Measurements from ENCODE around the gene CDNF.
A peak's percentile ranks its signal among the peaks of the same experiment; 100 is the strongest.
"Not testable (repeated sequence)": the region's sequence is repeated elsewhere in the genome, so short reads cannot be mapped to it uniquely, and the experiment has no call there.

The CDNF gene

DNA sequence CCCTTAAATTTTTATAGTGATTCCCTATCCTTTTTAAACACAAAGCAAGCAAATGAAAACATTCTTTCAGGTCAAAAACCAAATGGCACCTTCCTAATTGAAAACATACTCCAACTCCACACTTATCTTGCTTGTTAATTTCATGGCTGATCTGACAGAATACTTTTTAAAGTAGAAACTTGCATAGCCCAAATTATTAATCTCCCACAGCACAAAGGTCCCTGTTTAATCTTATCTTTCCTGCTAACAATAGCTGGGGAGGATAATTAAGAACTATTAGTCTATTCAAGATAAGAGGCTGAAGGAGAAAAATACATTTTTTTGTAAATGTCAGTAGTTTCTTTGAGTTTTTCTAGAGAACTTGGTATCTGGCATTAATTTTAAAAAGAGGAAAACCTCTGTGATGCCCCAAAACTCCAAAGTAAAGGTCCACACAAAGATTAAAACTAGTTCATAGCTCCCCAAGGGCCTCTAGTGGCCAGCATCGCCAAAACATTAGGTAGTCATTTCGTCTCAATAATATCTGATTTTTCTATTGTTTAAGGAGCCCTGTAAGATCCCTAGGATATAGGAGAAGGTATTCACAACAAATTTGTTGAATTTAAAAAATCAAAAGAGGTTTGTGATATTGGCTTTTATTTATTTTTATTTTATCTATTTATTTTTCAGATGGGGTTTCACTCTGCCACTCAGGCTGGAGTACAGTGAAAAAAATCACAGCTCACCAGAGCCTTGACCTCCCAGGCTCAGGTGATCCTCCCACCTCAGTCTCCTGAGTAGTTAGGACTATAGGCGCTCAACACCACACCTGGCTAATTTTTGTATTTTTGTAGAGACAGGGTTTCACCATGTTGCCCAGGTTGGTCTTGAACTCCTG, 14.7 kb downstream of the CDNF start:
- Histone ChIP-seq H3K27me3 (replicated peaks; ENCODE audit: control insufficient read depth, insufficient read depth, low read length) (no peaks in the 10 kb centered on the region; the same call in 1 of the 2 replicates), H3K36me3 (ENCODE audit: control insufficient read depth, insufficient read depth, low read length) (no peaks in the 10 kb centered on the region), H3K4me3 (replicated peaks; ENCODE audit: low read depth, low read length) (no peak overlapping the region)
- no peak for DNase-seq (ENCODE audit: extremely low read depth, insufficient read length)
- TF ChIP-seq, protein P1, sequence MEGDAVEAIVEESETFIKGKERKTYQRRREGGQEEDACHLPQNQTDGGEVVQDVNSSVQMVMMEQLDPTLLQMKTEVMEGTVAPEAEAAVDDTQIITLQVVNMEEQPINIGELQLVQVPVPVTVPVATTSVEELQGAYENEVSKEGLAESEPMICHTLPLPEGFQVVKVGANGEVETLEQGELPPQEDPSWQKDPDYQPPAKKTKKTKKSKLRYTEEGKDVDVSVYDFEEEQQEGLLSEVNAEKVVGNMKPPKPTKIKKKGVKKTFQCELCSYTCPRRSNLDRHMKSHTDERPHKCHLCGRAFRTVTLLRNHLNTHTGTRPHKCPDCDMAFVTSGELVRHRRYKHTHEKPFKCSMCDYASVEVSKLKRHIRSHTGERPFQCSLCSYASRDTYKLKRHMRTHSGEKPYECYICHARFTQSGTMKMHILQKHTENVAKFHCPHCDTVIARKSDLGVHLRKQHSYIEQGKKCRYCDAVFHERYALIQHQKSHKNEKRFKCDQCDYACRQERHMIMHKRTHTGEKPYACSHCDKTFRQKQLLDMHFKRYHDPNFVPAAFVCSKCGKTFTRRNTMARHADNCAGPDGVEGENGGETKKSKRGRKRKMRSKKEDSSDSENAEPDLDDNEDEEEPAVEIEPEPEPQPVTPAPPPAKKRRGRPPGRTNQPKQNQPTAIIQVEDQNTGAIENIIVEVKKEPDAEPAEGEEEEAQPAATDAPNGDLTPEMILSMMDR (IDR thresholded peaks at IDR 0.05; ENCODE audit: insufficient read depth, low read length, poor library complexity, severe bottlenecking), result peak; percentile 76

DNA sequence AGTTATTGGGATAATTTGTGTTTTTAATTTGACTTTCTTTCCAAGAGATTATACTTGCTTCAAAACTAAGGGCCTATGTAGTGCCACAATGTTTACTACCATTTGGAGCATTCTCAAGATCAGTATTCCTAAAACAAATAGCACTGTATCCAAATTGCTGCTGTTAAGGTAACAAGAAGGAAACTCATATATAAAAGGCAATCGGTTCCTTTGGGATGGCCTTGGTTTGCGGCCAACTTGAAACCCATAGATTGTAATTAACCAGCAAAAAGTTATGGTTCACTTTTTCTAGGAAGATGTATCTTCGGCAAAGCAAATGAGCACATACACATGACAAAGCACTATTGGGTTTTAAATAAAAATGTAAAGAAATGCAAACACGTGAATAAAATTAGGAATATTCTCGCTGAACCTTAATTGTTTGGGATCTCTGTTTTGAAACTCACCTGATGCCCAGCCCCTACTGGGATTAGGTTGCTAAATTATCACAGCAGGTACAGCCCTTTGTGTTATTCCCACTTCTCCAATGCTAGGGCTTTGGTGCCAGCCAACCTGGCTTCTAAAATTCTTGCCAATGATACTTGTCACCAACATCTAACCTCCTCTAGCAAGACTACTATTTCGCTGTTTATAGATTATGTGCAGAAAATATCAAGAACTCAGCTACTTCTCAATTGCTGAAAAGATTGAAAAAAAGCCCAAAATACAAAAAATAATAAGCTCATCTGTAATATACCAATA, 16.0 kb downstream of the CDNF start:
- TF ChIP-seq, protein P1 (IDR thresholded peaks at IDR 0.05; ENCODE audit: insufficient read depth, low read length, poor library complexity, severe bottlenecking), result no peak
- H3K4me3 ChIP-seq (replicated peaks; ENCODE audit: low read depth, low read length), result no peak overlapping the region
- no peaks in the 10 kb centered on the region; the same call in 1 of the 2 replicates for H3K27me3 ChIP-seq (replicated peaks; ENCODE audit: control insufficient read depth, insufficient read depth, low read length)
- DNase-seq (ENCODE audit: extremely low read depth, insufficient read length), result no peak
- H3K36me3 ChIP-seq (ENCODE audit: control insufficient read depth, insufficient read depth, low read length), result no peaks in the 10 kb centered on the region

DNA sequence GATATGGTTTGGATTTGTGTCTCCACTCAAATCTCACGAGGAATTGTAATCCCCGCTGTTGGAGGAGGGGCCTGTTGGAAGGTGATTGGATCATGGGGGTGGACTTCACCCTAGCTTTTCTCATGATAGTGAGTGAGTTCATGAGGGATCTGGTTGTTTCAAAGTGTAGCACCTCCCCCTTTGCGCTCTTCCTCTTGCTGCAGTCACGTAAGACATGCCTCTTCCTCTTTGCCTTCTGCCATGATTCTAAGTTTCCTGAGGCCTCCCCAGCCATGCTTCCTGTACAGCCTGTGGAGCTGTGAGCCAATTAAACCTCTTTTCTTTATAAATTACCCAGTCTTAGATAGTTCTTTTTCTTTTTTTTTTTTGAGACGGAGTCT, 17.1 kb downstream of the CDNF start:
- Histone ChIP-seq H3K36me3 (ENCODE audit: control insufficient read depth, insufficient read depth, low read length) (no peaks in the 10 kb centered on the region), H3K4me3 (replicated peaks; ENCODE audit: low read depth, low read length) (no peak overlapping the region), H3K27me3 (replicated peaks; ENCODE audit: control insufficient read depth, insufficient read depth, low read length) (no peaks in the 10 kb centered on the region)
- TF ChIP-seq, protein P1 (IDR thresholded peaks at IDR 0.05; ENCODE audit: insufficient read depth, low read length, poor library complexity, severe bottlenecking), result no peak
- no peak for DNase-seq (ENCODE audit: extremely low read depth, insufficient read length)

DNA sequence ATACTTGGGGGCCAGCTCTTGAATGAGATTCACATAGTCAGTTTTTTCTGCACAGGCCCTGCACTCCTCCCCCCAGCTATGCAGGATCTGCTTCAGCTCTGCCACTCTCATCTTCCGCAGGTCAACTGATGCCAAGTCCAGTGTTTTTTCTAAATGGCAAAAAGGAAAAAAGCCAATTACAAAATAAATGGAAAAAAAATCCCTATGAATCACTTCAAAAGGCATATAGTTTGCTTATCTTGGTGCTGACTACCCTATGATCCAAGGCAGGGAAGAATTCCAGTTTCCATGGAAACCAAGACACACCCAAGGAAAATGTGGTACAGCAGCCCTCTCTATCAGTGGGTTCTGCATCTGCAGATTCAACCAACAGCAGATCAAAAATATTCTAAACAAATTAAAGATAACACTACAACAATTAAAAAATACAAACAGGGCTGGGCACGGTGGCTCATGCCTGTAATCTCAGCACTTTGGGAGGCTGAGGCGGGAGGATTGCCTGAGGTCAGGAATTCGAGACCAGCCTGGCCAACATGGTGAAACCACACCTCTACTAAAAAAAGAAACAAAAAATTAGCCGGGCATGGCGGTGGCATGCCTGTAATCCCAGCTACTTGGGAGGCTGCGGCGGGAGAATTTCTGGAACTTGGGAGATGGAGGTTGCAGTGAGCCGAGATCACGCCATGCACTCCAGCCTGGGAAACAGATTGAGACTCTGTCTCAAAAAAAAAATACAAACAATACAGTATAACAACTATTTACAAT, 17.6 kb downstream of the CDNF start:
- Histone ChIP-seq H3K36me3 (ENCODE audit: control insufficient read depth, insufficient read depth, low read length) (no peaks in the 10 kb centered on the region), H3K4me3 (replicated peaks; ENCODE audit: low read depth, low read length) (no peak overlapping the region), H3K27me3 (replicated peaks; ENCODE audit: control insufficient read depth, insufficient read depth, low read length) (no peaks in the 10 kb centered on the region)
- no peak for DNase-seq (ENCODE audit: extremely low read depth, insufficient read length)
- TF ChIP-seq, protein P1 (IDR thresholded peaks at IDR 0.05; ENCODE audit: insufficient read depth, low read length, poor library complexity, severe bottlenecking), result no peak

DNA sequence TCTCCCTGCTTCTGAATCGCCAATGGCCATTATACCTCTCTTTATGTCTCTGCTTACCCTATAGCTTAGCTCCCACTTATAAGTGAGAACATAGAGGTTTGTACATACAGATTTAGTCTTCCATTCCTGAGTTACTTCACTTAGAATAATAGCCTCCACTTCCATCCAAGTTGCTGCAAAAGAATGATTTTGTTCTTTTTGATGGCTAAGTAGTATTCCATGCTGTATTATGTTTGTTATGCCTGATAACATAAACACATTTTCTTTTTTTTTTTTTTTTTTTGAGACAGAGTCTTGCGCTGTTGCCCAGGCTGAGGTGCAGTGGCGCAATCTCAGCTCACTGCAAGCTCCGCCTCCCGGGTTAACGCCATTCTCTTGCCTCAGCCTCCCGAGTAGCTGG, 21.1 kb downstream of the CDNF start:
- not testable (repeated sequence) for H3K36me3 ChIP-seq (ENCODE audit: control insufficient read depth, insufficient read depth, low read length); H3K27me3 ChIP-seq (replicated peaks; ENCODE audit: control insufficient read depth, insufficient read depth, low read length); DNase-seq (ENCODE audit: extremely low read depth, insufficient read length); H3K4me3 ChIP-seq (replicated peaks; ENCODE audit: low read depth, low read length)
